Left ventricle myocardium inferior (tissue), 1 donor: Measurements from ENCODE around the gene LIMD2. TPM values are rescaled to one million over a fixed set of nuclear protein-coding genes. Genes with fewer than 3 reads are reported as not detected.

Experiments used
- DNase-seq: peaks from one replicate; pipeline ENCODE4 v3.0.0-alpha.2; 2020
- H3K27ac ChIP-seq: fragments of 200-600 bp; replicated peaks from 2 replicates; pipeline ENCODE4 v1.8.0; 2021
- H3K27me3 ChIP-seq: fragments of 200-600 bp; 2 replicates; pipeline ENCODE4 v1.8.0; 2021; ENCODE audit warnings: low read depth
- H3K36me3 ChIP-seq: fragments of 200-600 bp; 2 replicates; pipeline ENCODE4 v1.8.0; 2021
- H3K4me1 ChIP-seq: fragments of 200-600 bp; 2 replicates; pipeline ENCODE4 v1.8.0; 2021
- H3K4me3 ChIP-seq: fragments of 200-600 bp; 2 replicates; pipeline ENCODE4 v1.8.0; 2021; ENCODE audit warnings: mild to moderate bottlenecking, moderate library complexity
- H3K9me3 ChIP-seq: fragments of 200-600 bp; replicated peaks from 2 replicates; pipeline ENCODE4 v1.8.0; 2021
- intact Hi-C: fragments of 100-400 bp; cut with micrococcal nuclease; formaldehyde crosslinking; loops from one replicate; pipeline ENCODE4 v1.11.0; 2022
- total RNA-seq: library from RNA; stranded (reverse); fragmentation: NEBNext Ultra II Directional; extraction: Animal tissue kit (Norgen Biotek cat#: 25700); gene quantifications from one replicate; pipeline ENCODE4 v1.2.1, GENCODE V29; 2021
- TF ChIP-seq, protein P1 (sequence below): fragments of 200-600 bp; IDR thresholded peaks from 2 replicates; pipeline ENCODE4 v1.8.0; 2021; ENCODE audit warnings: antibody characterized with exemption, mild to moderate bottlenecking, borderline replicate concordance
- donor health status: DM: no; HTN: yes; CAD: no; lungs with severe emphysema.

LIMD2 gene
- total RNA-seq, 1 donor from 2014 or later, result 2.7 TPM

DNA sequence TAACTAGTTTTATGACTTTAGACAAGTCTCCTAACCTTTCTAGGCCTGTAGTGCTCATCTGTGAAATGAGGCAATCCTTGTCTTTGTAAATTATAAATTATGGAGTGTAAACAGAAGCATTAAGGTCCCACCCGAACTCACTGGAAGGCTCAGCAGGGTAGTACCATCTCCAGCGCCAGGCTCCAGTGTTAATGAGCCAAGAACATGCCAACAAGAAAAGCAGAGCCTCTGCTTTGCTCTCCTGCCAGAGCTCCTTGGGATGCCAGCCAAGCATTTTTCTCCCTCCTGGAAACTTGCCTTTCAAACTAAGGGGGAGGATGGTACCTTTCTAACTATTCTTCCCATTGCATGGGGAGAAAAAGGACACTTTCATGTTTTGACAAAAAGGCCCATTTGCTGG, 14.9 kb downstream of the LIMD2 start:
- Histone ChIP-seq H3K36me3 (peaks cover 82% of the 10 kb centered on the region), H3K9me3 (no peaks in the 10 kb centered on the region), H3K4me3 (no peak overlapping the region), H3K4me1 (peaks cover 34% of the 10 kb centered on the region), H3K27ac (no peak overlapping the region), H3K27me3 (no peaks in the 10 kb centered on the region)
- no peak for DNase-seq
- TF ChIP-seq, protein P1, sequence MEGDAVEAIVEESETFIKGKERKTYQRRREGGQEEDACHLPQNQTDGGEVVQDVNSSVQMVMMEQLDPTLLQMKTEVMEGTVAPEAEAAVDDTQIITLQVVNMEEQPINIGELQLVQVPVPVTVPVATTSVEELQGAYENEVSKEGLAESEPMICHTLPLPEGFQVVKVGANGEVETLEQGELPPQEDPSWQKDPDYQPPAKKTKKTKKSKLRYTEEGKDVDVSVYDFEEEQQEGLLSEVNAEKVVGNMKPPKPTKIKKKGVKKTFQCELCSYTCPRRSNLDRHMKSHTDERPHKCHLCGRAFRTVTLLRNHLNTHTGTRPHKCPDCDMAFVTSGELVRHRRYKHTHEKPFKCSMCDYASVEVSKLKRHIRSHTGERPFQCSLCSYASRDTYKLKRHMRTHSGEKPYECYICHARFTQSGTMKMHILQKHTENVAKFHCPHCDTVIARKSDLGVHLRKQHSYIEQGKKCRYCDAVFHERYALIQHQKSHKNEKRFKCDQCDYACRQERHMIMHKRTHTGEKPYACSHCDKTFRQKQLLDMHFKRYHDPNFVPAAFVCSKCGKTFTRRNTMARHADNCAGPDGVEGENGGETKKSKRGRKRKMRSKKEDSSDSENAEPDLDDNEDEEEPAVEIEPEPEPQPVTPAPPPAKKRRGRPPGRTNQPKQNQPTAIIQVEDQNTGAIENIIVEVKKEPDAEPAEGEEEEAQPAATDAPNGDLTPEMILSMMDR, result no peak
- intact Hi-C loops, result no loop called here

DNA sequence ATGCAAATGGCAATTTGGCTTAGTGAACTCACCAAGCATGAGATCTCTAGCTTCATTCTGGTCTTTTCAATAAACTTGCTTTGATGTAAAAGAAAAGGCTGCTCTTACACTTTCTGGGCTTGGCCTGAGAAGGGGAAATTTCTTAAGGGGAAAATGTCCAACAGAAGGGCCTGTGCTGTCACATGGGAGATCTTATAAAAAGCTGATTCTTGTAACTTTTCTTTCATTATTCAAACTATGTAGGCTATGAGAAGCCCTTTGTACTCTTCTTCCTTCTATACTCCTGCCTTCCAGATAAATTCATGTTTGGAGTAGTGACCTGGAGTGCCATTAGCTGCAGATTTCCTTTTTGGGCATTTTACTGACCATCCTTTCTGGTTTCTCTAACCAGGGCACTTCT, 16.9 kb downstream of the LIMD2 start:
- H3K9me3 ChIP-seq, result no peaks in the 10 kb centered on the region
- intact Hi-C loops, result no loop called here
- H3K4me1 ChIP-seq, result peaks cover 46% of the 10 kb centered on the region
- H3K4me3 ChIP-seq, result no peak overlapping the region
- no peak overlapping the region for H3K27ac ChIP-seq
- peaks cover 69% of the 10 kb centered on the region for H3K36me3 ChIP-seq
- TF ChIP-seq, protein P1, result no peak
- no peak for DNase-seq
- no peaks in the 10 kb centered on the region for H3K27me3 ChIP-seq

DNA sequence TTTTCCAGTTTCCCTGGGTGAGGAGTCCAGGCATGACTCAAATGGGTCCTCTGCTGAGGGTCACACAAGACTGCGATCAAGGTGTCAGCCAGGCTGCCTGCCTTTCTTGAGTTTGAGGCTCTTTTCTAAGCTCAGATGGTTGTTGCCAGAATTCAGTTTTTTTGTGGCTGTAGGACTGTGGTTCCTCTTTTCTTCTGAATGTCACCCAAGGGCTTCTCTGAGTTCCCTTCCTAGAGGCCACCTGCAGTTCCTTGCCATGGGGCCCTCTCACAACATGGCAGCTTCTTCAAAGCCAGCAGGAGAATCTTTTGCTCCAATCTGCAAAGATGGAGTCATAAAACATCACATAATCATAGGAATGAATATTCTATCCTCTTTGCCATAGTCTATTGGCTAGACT, 17.5 kb downstream of the LIMD2 start:
- no peak overlapping the region for H3K27ac ChIP-seq
- TF ChIP-seq, protein P1, result no peak
- peaks cover 52% of the 10 kb centered on the region for H3K4me1 ChIP-seq
- no peaks in the 10 kb centered on the region for H3K9me3 ChIP-seq
- no peak for DNase-seq
- peaks cover 64% of the 10 kb centered on the region for H3K36me3 ChIP-seq
- intact Hi-C loops, result no loop called here
- no peaks in the 10 kb centered on the region for H3K27me3 ChIP-seq
- no peak overlapping the region for H3K4me3 ChIP-seq

DNA sequence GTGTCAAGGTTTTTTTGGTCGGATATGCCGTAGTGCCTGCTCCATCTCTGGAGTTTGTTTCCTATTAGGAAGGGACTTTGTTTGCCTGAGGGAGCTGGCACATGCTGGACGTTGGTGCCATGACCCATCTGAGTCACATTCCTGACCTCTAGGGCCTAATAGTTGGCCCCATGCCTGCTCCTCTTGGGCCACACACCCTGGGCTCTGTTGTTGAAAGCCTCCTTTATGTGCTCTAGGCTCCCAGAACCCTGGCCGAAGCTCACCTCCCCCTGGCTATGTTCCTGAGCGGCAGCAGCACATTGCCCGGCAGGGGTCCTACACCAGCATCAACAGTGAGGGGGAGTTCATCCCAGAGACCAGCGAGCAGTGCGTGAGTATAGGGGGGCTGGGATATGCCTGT, 18.4 kb downstream of the LIMD2 start:
- Histone ChIP-seq H3K9me3 (no peaks in the 10 kb centered on the region), H3K4me3 (no peak overlapping the region), H3K27me3 (no peaks in the 10 kb centered on the region), H3K36me3 (peaks cover 62% of the 10 kb centered on the region), H3K4me1 (peaks cover 61% of the 10 kb centered on the region), H3K27ac (no peak overlapping the region)
- DNase-seq, result no peak
- intact Hi-C loops, result no loop called here
- TF ChIP-seq, protein P1, result no peak

DNA sequence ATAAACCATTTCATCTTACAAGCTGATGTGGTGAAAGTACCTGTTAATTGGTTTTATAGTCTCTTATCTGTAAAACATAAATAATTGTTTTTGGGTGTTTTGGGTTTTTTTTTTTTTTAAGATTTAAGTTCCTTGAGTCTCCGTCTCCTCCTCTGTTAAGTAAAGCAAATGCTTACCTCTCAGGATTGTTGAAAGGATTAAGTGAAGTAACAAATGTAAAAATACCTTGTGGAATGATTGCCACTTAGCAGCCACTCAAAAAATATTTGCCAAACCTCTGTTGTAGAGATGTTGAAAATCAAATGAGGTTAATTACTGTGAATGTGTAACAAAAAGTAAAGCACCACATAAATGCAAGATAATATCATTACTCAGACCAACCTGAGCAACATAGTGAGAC, 19.2 kb downstream of the LIMD2 start:
- H3K9me3 ChIP-seq, result no peaks in the 10 kb centered on the region
- DNase-seq, result no peak
- no peak overlapping the region for H3K4me3 ChIP-seq
- H3K27ac ChIP-seq, result no peak overlapping the region
- no peaks in the 10 kb centered on the region for H3K27me3 ChIP-seq
- H3K4me1 ChIP-seq, result peaks cover 69% of the 10 kb centered on the region
- TF ChIP-seq, protein P1, result no peak
- H3K36me3 ChIP-seq, result peaks cover 54% of the 10 kb centered on the region
- intact Hi-C loops, result no loop called here

DNA sequence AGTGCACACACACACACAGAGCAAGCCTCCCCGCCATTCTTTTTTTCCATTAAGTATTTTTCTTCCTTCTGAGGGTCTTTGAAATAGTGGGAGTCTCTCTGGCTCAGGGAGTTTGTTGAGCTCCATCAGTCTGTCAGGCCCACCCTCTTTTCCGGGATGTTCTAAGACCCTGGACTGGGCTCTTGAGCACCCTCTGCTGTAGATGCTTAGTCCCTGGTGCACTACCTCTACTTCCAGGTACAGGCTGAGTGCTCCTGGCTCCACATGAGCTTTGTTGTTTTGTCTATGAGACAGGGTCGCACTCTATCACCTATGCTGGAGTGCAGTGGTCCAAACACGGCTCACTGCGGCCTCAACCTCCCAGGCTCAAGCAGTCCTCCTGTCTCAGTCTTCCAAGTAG, 20.7 kb downstream of the LIMD2 start:
- Histone ChIP-seq H3K36me3 (peaks cover 44% of the 10 kb centered on the region), H3K4me3 (no peak overlapping the region), H3K27ac (no peak overlapping the region), H3K9me3 (no peaks in the 10 kb centered on the region), H3K27me3 (no peaks in the 10 kb centered on the region), H3K4me1 (peaks cover 71% of the 10 kb centered on the region)
- no peak for DNase-seq
- TF ChIP-seq, protein P1, result no peak
- intact Hi-C loops, result no loop called here
